ENCODE measurements around the gene ZNHIT6.

DNA sequence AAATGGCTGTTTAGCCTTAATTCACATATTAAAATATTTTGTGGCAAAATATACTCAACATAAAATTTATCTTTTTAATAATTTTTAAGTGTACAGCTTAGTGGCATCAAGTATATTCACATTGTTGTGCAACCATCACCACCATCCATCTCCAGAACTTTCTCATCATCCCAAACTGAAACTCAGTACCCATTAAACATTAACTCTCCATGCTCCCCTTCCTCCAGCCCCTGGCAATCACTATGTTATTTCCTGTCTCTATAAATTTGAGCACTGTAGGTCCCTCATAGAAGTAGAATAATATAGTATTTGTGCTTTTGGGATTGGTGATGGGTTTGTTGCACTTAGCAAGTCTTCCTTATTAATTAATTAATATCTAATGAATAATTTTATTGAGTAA is 98.3 kb downstream of the ZNHIT6 start:
- no peak for TF ChIP-seq CEBPB (IDR thresholded peaks at IDR 0.05)
- TF ChIP-seq CREB1 (IDR thresholded peaks at IDR 0.05; ENCODE audit: low read depth), result no peak
- TF ChIP-seq TCF12 (IDR thresholded peaks at IDR 0.05; ENCODE audit: low read depth), result no peak
- no peak for TF ChIP-seq EGR1 (IDR thresholded peaks at IDR 0.05)
- no peak for TF ChIP-seq ZBTB7A (IDR thresholded peaks at IDR 0.05; ENCODE audit: low read depth)
- no peak for TF ChIP-seq TEAD4 (IDR thresholded peaks at IDR 0.05)
- TF ChIP-seq TAF1 (IDR thresholded peaks at IDR 0.05; ENCODE audit: low read depth), result no peak

Data from Ishikawa (cell line).